DND-41 (cell line): Measurements from ENCODE around the gene MXD3.

Experiments used
- EZH2 ChIP-seq: IDR thresholded peaks from 3 replicates; pipeline ENCODE4 v1.6.1; 2012; ENCODE audit warnings: borderline replicate concordance, low read depth, mild to moderate bottlenecking, moderate library complexity, low read length, inconsistent platforms; ENCODE audit not compliant: severe bottlenecking
- TF ChIP-seq, protein P1 (sequence below): IDR thresholded peaks from 2 replicates; pipeline ENCODE4 v1.5.1; 2012; ENCODE audit warnings: borderline replicate concordance, low read length, moderate library complexity, mild to moderate bottlenecking; ENCODE audit not compliant: poor library complexity, severe bottlenecking; ENCODE audit errors: extremely low read depth

GRCh38 chr5:177350776-177351391, 39.2 kb upstream of the MXD3 start:
- TF ChIP-seq, protein P1, sequence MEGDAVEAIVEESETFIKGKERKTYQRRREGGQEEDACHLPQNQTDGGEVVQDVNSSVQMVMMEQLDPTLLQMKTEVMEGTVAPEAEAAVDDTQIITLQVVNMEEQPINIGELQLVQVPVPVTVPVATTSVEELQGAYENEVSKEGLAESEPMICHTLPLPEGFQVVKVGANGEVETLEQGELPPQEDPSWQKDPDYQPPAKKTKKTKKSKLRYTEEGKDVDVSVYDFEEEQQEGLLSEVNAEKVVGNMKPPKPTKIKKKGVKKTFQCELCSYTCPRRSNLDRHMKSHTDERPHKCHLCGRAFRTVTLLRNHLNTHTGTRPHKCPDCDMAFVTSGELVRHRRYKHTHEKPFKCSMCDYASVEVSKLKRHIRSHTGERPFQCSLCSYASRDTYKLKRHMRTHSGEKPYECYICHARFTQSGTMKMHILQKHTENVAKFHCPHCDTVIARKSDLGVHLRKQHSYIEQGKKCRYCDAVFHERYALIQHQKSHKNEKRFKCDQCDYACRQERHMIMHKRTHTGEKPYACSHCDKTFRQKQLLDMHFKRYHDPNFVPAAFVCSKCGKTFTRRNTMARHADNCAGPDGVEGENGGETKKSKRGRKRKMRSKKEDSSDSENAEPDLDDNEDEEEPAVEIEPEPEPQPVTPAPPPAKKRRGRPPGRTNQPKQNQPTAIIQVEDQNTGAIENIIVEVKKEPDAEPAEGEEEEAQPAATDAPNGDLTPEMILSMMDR, result no peak
- no peak for TF ChIP-seq EZH2
